ENCODE results near the gene CALHM1.

- TF ChIP-seq CTCF (IDR thresholded peaks at IDR 0.05; ENCODE audit: borderline replicate concordance, extremely low read depth, low read length, poor library complexity, severe bottlenecking) = no peak
- TF ChIP-seq EZH2 (IDR thresholded peaks at IDR 0.05; ENCODE audit: borderline replicate concordance, low read depth, low read length, severe bottlenecking) = no peak
These were observed 4.7 kb downstream of the CALHM1 start for GRCh38 chr10:103454026-103454425.

All from DND-41 (cell line).